ENCODE measurements around the gene TAS1R1. TPM values are rescaled to one million over a fixed set of nuclear protein-coding genes. Genes with fewer than 3 reads are reported as not detected.

Gene TAS1R1
- total and polyA plus RNA-seq, 2 experiments from 2014 or later: not detected

DNA sequence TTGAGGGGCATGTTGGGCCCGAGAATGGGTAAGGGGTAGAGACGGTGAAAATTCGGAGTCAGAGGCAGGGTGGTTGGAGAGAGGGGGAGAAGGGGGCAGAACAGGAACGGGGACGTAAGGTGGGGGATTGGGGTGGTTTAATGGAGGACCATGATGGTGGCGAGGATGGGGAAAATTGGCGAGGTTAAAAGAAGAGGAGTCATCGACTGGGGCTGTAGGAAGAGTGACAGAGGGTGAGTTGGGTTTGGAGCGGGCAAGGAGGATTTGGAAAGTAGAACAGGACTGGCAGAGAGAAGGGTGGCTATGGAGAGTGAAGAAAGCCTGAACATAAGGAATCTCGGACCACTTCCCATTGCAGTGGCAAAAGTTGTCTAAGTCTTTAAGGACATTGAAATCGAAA is 13.9 kb downstream of the TAS1R1 start:
- H3K27ac ChIP-seq: no peak overlapping the region
- WGBS (ENCODE audit: low lambda C conversion rate, missing lambda C conversion rate): 89% methylated on average over 6 of the region's 11 CpGs
- H3K9me2 ChIP-seq (replicated peaks; ENCODE audit: insufficient read depth): no peaks in the 10 kb centered on the region
- no peaks in the 10 kb centered on the region for H3K4me1 ChIP-seq (ENCODE audit: insufficient read depth)
- H3K4me2 ChIP-seq: no peak overlapping the region
- no peaks in the 10 kb centered on the region for H4K20me1 ChIP-seq (ENCODE audit: insufficient read depth, poor library complexity, severe bottlenecking)
- no peaks in the 10 kb centered on the region for H3K36me3 ChIP-seq (replicated peaks; ENCODE audit: insufficient read depth, low read depth)
- H3K9me3 ChIP-seq (ENCODE audit: low read depth): no peaks in the 10 kb centered on the region
- TF ChIP-seq EZH2 (IDR thresholded peaks at IDR 0.05; ENCODE audit: borderline replicate concordance): no peak
- no peak for TF ChIP-seq EZH2phosphoT487 (IDR thresholded peaks at IDR 0.05; ENCODE audit: low read depth, severe bottlenecking, unreplicated experiment)
- no peak for TF ChIP-seq CTCF (IDR thresholded peaks at IDR 0.05; ENCODE audit: poor library complexity)
- H3K79me2 ChIP-seq: no peaks in the 10 kb centered on the region
- peaks cover 4% of the 10 kb centered on the region for H3K27me3 ChIP-seq
- H3K4me3 ChIP-seq: no peak overlapping the region
- no peak for DNase-seq (ENCODE audit: low spot score)
- no peak overlapping the region for H2AFZ ChIP-seq

DNA sequence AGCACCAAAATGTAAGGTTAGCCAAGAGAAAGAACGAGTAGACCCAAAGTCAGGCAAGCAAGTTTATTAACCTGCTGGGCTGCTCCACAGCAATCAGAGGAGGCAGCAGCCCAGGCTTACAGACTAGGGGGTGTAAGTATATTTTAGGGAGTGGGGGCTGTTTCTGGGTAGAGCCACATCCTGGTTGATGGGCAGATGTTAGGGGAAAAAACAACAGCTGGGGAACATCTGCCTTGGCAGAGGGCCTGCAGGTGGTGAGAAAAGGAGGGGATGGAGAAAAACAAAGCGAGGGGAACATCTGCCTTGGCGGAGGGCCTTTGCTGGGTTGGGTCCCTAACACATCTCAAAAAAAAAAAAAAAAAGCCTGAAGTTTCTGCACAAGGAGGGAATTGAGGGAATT is 15.0 kb downstream of the TAS1R1 start:
- Histone ChIP-seq H3K36me3 (replicated peaks; ENCODE audit: insufficient read depth, low read depth) (no peaks in the 10 kb centered on the region), H3K4me1 (ENCODE audit: insufficient read depth) (no peaks in the 10 kb centered on the region), H3K27me3 (peaks cover 3% of the 10 kb centered on the region), H3K9me3 (ENCODE audit: low read depth) (no peaks in the 10 kb centered on the region), H4K20me1 (ENCODE audit: insufficient read depth, poor library complexity, severe bottlenecking) (no peaks in the 10 kb centered on the region), H3K79me2 (no peaks in the 10 kb centered on the region), H3K4me3 (no peak overlapping the region), H3K27ac (no peak overlapping the region), H2AFZ (no peak overlapping the region), H3K4me2 (no peak overlapping the region), H3K9me2 (replicated peaks; ENCODE audit: insufficient read depth) (no peaks in the 10 kb centered on the region)
- no peak for DNase-seq (ENCODE audit: low spot score)
- 86% methylated on average over 3 of the region's 3 CpGs for WGBS (ENCODE audit: low lambda C conversion rate, missing lambda C conversion rate)
- no peak for TF ChIP-seq EZH2phosphoT487 (IDR thresholded peaks at IDR 0.05; ENCODE audit: low read depth, severe bottlenecking, unreplicated experiment)
- no peak for TF ChIP-seq EZH2 (IDR thresholded peaks at IDR 0.05; ENCODE audit: borderline replicate concordance)
- TF ChIP-seq CTCF (IDR thresholded peaks at IDR 0.05; ENCODE audit: poor library complexity): no peak

- no peaks in the 10 kb centered on the region for H3K79me2 ChIP-seq
- H3K9me2 ChIP-seq (replicated peaks; ENCODE audit: insufficient read depth): no peaks in the 10 kb centered on the region
- H3K36me3 ChIP-seq (replicated peaks; ENCODE audit: insufficient read depth, low read depth): no peaks in the 10 kb centered on the region
- no peaks in the 10 kb centered on the region for H3K9me3 ChIP-seq (ENCODE audit: low read depth)
- no peak for DNase-seq (ENCODE audit: low spot score)
- no peak overlapping the region for H3K27ac ChIP-seq
- TF ChIP-seq CTCF (IDR thresholded peaks at IDR 0.05; ENCODE audit: poor library complexity): no peak
- TF ChIP-seq EZH2phosphoT487 (IDR thresholded peaks at IDR 0.05; ENCODE audit: low read depth, severe bottlenecking, unreplicated experiment): no peak
- no peak for TF ChIP-seq EZH2 (IDR thresholded peaks at IDR 0.05; ENCODE audit: borderline replicate concordance)
- no peak overlapping the region for H3K4me3 ChIP-seq
- no peak overlapping the region for H3K4me2 ChIP-seq
- no peaks in the 10 kb centered on the region for H3K27me3 ChIP-seq
- no peaks in the 10 kb centered on the region for H4K20me1 ChIP-seq (ENCODE audit: insufficient read depth, poor library complexity, severe bottlenecking)
- H2AFZ ChIP-seq: no peak overlapping the region
- no peaks in the 10 kb centered on the region for H3K4me1 ChIP-seq (ENCODE audit: insufficient read depth)
- WGBS (ENCODE audit: low lambda C conversion rate, missing lambda C conversion rate): 69% methylated on average over 5 of the region's 5 CpGs
Observed at GRCh38 chr1:6570987-6571386, 15.9 kb downstream of the TAS1R1 start.
